ENCODE data around the gene ATP6V1G3. TPM values are rescaled to one million over a fixed set of nuclear protein-coding genes. Genes with fewer than 3 reads are reported as not detected.
"Not testable (repeated sequence)": the region's sequence is repeated elsewhere in the genome, so short reads cannot be mapped to it uniquely, and the experiment has no call there.

ATP6V1G3 gene, protein sequence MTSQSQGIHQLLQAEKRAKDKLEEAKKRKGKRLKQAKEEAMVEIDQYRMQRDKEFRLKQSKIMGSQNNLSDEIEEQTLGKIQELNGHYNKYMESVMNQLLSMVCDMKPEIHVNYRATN
- polyA plus RNA-seq (2013, experiment 1 of 4): not detected
- not detected for polyA plus RNA-seq (2013, experiment 2 of 4)
- not detected for polyA plus RNA-seq (2013, experiment 3 of 4)
- polyA plus RNA-seq (2013, experiment 4 of 4): not detected

DNA sequence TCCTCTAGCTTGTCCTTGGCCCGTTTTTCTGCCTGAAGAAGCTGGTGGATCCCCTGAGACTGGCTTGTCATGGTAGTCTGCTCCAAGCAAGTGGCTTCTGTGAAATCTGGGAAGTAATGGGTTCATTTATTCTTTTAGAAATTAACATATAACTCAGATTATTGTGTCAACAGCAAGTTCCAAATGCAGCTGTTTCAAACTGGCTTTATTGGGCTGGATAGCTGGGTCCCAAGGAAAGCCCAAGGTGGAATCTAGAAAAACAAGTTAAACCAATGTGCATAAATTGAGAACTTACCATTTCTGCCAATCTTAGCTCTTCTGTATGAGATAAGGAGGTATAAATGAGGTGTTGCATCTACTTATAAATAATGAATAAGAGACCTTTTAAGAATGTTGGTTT, at the start of gene ATP6V1G3:
ATP6V1G3 (minus strand) TSS at position 101 of the 400 bp plus-strand sequence; CDS start at position 71, 30 bp downstream.
- no peaks in the 10 kb centered on the region for H3K27me3 ChIP-seq (ENCODE audit: control insufficient read depth, insufficient read depth, low read length, poor library complexity, severe bottlenecking)
- H3K4me3 ChIP-seq (ENCODE audit: insufficient read depth, low read depth, low read length): no peak within 1 kb of the TSS
- no peaks in the 10 kb centered on the region for H3K36me3 ChIP-seq (ENCODE audit: control insufficient read depth, insufficient read depth, low read length)
- H3K27ac ChIP-seq (ENCODE audit: insufficient read depth, low read depth, low read length, poor library complexity, severe bottlenecking): no peak within 1 kb of the TSS
- no peaks in the 10 kb centered on the region for H3K9me3 ChIP-seq (ENCODE audit: control insufficient read depth, low read length)
- no peaks in the 10 kb centered on the region for H3K4me1 ChIP-seq (ENCODE audit: control insufficient read depth, insufficient read depth, low read length)
- WGBS, 2 experiments: 96 to 100% methylated on average over 1 of the region's 1 CpG

DNA sequence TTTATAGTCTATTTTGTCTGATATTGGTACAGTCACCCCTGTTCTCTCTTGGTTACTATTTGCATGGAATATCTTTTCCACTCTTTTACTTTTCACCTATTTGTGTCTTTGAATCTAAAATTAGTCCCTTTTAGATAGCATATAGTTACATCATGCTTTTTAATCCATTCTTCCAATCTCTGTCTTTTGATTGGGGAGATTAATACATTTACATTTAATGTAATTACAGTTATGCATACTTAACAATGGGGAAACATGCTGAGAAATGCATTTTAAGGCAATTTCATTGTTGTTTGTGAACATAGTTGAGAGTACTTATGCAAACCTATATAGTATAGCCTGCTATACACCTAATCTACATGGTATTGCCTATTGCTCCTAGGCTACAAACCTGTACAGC, 48.4 kb upstream of the ATP6V1G3 start:
- no peaks in the 10 kb centered on the region for H3K27me3 ChIP-seq (ENCODE audit: control insufficient read depth, insufficient read depth, low read length, poor library complexity, severe bottlenecking)
- no peaks in the 10 kb centered on the region for H3K36me3 ChIP-seq (ENCODE audit: control insufficient read depth, insufficient read depth, low read length)
- H3K9me3 ChIP-seq (ENCODE audit: control insufficient read depth, low read length): no peaks in the 10 kb centered on the region
- H3K4me3 ChIP-seq (ENCODE audit: insufficient read depth, low read depth, low read length): no peak overlapping the region
- no peaks in the 10 kb centered on the region for H3K4me1 ChIP-seq (ENCODE audit: control insufficient read depth, insufficient read depth, low read length)
- H3K27ac ChIP-seq (ENCODE audit: insufficient read depth, low read depth, low read length, poor library complexity, severe bottlenecking): no peak overlapping the region

DNA sequence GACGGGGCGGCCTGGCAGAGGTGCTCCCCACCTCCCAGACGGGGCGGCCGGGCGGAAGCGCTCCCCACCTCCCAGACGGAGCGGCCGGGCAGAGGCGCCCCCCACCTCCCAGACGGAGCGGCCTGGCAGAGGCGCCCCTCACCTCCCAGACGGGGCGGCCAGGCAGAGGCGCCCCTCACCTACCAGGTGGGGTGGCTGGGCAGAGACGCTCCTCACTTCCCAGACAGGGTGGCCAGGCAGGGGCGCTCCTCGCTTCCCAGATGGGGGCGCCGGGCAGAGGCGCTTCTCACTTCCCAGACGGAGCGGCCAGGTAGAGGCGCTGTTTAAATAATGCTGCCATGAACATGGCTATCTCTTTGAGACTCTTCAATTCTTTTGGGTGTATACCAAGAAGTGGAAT, 43.7 kb upstream of the ATP6V1G3 start:
- no peaks in the 10 kb centered on the region for H3K36me3 ChIP-seq (ENCODE audit: control insufficient read depth, insufficient read depth, low read length)
- WGBS, 2 experiments: 96 to 97% methylated on average over 26 of the region's 26 CpGs
- no peaks in the 10 kb centered on the region for H3K4me1 ChIP-seq (ENCODE audit: control insufficient read depth, insufficient read depth, low read length)
- H3K9me3 ChIP-seq (ENCODE audit: control insufficient read depth, low read length): peaks cover 2% of the 10 kb centered on the region
- H3K27ac ChIP-seq (ENCODE audit: insufficient read depth, low read depth, low read length, poor library complexity, severe bottlenecking): no peak overlapping the region
- no peak overlapping the region for H3K4me3 ChIP-seq (ENCODE audit: insufficient read depth, low read depth, low read length)
- H3K27me3 ChIP-seq (ENCODE audit: control insufficient read depth, insufficient read depth, low read length, poor library complexity, severe bottlenecking): no peaks in the 10 kb centered on the region

DNA sequence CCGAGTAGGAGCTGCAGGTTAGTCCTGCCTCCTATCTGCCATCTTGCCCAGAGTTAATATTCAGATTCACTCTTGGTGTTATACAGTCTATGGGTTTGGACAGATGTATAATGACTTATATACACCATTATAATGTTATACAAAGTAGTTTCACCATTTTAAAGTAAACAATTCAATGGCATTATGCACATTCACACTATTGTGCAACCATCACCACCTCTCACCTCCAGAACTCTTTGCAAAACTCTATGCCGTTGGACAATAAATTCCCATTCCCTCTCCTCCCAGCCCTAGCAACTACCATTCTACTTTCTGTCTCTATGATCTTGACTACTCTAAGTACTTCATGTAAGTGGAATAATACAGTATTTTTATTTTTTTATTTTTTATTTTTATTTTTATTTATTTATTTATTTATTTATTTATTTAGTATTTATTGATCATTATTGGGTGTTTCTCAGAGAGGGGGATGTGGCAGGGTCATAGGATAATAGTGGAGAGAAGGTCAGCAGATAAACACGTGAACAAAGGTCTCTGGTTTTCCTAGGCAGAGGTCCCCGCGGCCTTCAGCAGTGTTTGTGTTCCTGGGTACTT, 42.8 kb upstream of the ATP6V1G3 start:
- H3K27ac ChIP-seq (ENCODE audit: insufficient read depth, low read depth, low read length, poor library complexity, severe bottlenecking); H3K4me3 ChIP-seq (ENCODE audit: insufficient read depth, low read depth, low read length); H3K27me3 ChIP-seq (ENCODE audit: control insufficient read depth, insufficient read depth, low read length, poor library complexity, severe bottlenecking); H3K9me3 ChIP-seq (ENCODE audit: control insufficient read depth, low read length); H3K4me1 ChIP-seq (ENCODE audit: control insufficient read depth, insufficient read depth, low read length); H3K36me3 ChIP-seq (ENCODE audit: control insufficient read depth, insufficient read depth, low read length): not testable (repeated sequence)
- 92 to 95% methylated on average over 5 of the region's 5 CpGs for WGBS, 2 experiments

DNA sequence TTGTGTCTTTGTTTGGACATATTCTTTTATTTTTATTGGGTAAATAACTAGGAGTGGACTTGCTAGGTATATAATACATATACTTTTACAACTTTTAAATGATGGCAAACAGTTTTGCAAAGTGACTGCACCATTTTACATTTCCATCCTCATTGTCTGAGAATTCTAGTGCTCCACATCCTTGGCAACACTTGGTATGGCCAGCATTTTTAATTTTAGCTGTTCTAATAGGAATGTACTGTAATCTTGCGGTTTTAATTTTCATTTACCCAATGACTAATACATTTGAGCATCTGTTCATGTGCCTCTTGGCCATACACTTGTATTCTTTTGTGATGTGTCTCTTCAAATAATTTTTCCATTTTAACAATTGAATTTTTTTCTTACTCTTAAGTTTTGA, 37.0 kb upstream of the ATP6V1G3 start:
- Histone ChIP-seq H3K9me3 (ENCODE audit: control insufficient read depth, low read length) (no peaks in the 10 kb centered on the region), H3K4me3 (ENCODE audit: insufficient read depth, low read depth, low read length) (no peak overlapping the region), H3K27ac (ENCODE audit: insufficient read depth, low read depth, low read length, poor library complexity, severe bottlenecking) (no peak overlapping the region), H3K36me3 (ENCODE audit: control insufficient read depth, insufficient read depth, low read length) (no peaks in the 10 kb centered on the region), H3K4me1 (ENCODE audit: control insufficient read depth, insufficient read depth, low read length) (no peaks in the 10 kb centered on the region), H3K27me3 (ENCODE audit: control insufficient read depth, insufficient read depth, low read length, poor library complexity, severe bottlenecking) (no peaks in the 10 kb centered on the region)
- 100% methylated on average over 1 of the region's 1 CpG; no CpG with 5 or more reads in 1 of the 2 experiments for WGBS, 2 experiments

DNA sequence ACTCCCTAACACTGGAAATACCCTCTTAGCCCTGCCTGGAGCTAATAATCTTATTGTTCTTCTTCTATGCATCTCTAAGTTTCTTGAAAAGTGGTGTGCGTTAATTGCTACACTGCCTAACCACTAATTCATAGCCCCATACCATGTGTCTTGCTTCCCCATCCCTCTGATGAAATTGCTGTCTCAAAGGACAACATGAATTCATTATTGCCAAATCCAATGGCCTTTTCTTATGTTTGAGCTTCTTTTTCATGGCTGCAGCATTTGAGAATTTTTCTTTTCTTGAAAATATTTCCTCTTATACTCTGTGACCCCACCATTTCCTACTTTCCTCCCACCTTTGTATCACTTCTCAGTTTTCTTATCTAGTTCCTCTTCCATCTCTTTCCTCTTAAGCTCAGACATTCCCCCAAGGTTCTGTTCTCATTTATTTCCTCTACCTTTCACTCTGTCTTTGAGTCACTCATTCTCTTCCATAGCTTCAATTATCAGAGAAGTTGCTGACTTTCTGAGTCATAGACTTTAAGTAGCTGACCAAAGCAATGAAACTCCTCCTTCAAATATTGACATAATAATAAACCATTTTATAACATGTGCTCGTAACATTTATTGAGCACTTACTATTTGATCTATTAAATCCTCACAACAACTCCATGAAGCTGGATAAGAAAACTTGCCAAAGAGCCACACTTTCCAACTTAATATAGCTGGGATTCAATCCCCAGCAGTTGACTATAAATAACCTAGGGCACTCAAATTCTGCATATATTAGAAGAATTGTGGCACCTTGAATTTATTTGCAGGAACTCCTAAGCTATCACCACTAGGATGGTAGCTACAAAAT, 35.5 kb upstream of the ATP6V1G3 start:
- WGBS, 2 experiments: 94 to 97% methylated on average over 2 of the region's 2 CpGs
- Histone ChIP-seq H3K27ac (ENCODE audit: insufficient read depth, low read depth, low read length, poor library complexity, severe bottlenecking) (no peak overlapping the region), H3K4me1 (ENCODE audit: control insufficient read depth, insufficient read depth, low read length) (no peaks in the 10 kb centered on the region), H3K36me3 (ENCODE audit: control insufficient read depth, insufficient read depth, low read length) (no peaks in the 10 kb centered on the region), H3K9me3 (ENCODE audit: control insufficient read depth, low read length) (no peaks in the 10 kb centered on the region), H3K27me3 (ENCODE audit: control insufficient read depth, insufficient read depth, low read length, poor library complexity, severe bottlenecking) (no peaks in the 10 kb centered on the region), H3K4me3 (ENCODE audit: insufficient read depth, low read depth, low read length) (no peak overlapping the region)

DNA sequence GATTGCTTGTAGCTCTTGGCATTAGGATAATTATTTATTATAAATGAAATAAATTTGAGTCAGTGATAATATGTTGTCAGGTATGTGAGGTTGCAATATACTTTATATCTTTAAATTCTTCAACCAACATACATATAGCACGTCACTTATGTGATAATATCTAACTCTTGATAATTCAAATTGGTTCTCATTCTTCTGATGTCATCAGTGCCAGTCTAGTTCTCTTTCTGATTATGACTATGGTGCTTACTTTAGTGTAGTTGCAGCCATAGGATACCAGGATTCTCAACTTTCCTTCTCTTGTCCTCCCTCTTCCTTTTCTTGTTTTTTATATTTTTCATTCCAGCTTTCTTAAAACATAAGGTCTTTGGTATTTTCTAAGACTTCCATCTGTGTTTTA, 34.8 kb upstream of the ATP6V1G3 start:
- no peaks in the 10 kb centered on the region for H3K36me3 ChIP-seq (ENCODE audit: control insufficient read depth, insufficient read depth, low read length)
- 100% methylated on average over 1 of the region's 1 CpG; no CpG with 5 or more reads in 1 of the 2 experiments for WGBS, 2 experiments
- no peaks in the 10 kb centered on the region for H3K4me1 ChIP-seq (ENCODE audit: control insufficient read depth, insufficient read depth, low read length)

DNA sequence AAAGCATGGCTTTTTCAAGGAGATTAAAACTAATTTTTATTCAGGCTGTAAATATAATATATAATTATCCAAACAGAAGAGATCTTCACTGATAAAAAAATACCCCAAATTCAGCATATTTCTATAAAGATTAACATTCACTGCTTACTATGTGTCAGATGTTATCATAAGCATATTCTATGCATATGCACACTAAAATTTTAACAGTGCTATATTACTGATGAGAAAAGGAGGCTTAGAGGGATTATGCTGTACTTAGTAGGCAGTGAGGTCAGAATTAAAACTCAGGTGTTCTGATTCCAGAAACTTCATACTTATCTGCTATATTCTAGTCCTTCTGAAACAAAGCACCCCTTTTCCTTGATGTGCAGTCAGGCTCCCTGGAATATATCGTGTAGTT, 33.8 kb upstream of the ATP6V1G3 start:
- H3K4me1 ChIP-seq (ENCODE audit: control insufficient read depth, insufficient read depth, low read length): no peaks in the 10 kb centered on the region
- 100% methylated on average over 1 of the region's 1 CpG; no CpG with 5 or more reads in 1 of the 2 experiments for WGBS, 2 experiments
- no peaks in the 10 kb centered on the region for H3K9me3 ChIP-seq (ENCODE audit: control insufficient read depth, low read length)
- H3K36me3 ChIP-seq (ENCODE audit: control insufficient read depth, insufficient read depth, low read length): no peaks in the 10 kb centered on the region
- no peak overlapping the region for H3K27ac ChIP-seq (ENCODE audit: insufficient read depth, low read depth, low read length, poor library complexity, severe bottlenecking)
- no peak overlapping the region for H3K4me3 ChIP-seq (ENCODE audit: insufficient read depth, low read depth, low read length)
- H3K27me3 ChIP-seq (ENCODE audit: control insufficient read depth, insufficient read depth, low read length, poor library complexity, severe bottlenecking): no peaks in the 10 kb centered on the region

More for the DNA sequence above, 34.8 kb upstream of the ATP6V1G3 start:
- Histone ChIP-seq H3K4me3 (ENCODE audit: insufficient read depth, low read depth, low read length) (no peak overlapping the region), H3K27me3 (ENCODE audit: control insufficient read depth, insufficient read depth, low read length, poor library complexity, severe bottlenecking) (no peaks in the 10 kb centered on the region), H3K27ac (ENCODE audit: insufficient read depth, low read depth, low read length, poor library complexity, severe bottlenecking) (no peak overlapping the region), H3K9me3 (ENCODE audit: control insufficient read depth, low read length) (no peaks in the 10 kb centered on the region)

DNA sequence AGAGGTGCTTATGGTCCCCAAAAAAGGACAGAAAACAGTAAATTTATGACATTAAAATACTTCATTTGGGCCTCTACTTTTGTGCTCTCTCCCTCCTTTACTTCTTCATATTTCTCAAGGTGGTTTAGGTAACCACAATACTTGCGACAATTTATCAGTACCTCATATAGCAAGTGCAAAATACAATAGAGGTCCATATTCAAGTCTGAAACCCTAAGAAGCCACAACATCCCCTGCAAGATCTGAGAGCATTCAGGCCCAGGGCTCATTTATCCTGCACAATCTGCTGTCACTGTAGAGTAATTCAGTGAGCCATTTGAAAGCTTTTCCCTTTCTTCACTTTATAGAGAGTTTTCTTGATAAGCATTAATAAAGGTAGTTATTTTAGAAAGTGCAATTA, 24.2 kb upstream of the ATP6V1G3 start:
- H3K4me3 ChIP-seq (ENCODE audit: insufficient read depth, low read depth, low read length): no peak overlapping the region
- no peaks in the 10 kb centered on the region for H3K27me3 ChIP-seq (ENCODE audit: control insufficient read depth, insufficient read depth, low read length, poor library complexity, severe bottlenecking)
- H3K36me3 ChIP-seq (ENCODE audit: control insufficient read depth, insufficient read depth, low read length): no peaks in the 10 kb centered on the region
- 94 to 98% methylated on average over 1 of the region's 1 CpG for WGBS, 2 experiments
- H3K27ac ChIP-seq (ENCODE audit: insufficient read depth, low read depth, low read length, poor library complexity, severe bottlenecking): no peak overlapping the region
- no peaks in the 10 kb centered on the region for H3K4me1 ChIP-seq (ENCODE audit: control insufficient read depth, insufficient read depth, low read length)
- H3K9me3 ChIP-seq (ENCODE audit: control insufficient read depth, low read length): no peaks in the 10 kb centered on the region

DNA sequence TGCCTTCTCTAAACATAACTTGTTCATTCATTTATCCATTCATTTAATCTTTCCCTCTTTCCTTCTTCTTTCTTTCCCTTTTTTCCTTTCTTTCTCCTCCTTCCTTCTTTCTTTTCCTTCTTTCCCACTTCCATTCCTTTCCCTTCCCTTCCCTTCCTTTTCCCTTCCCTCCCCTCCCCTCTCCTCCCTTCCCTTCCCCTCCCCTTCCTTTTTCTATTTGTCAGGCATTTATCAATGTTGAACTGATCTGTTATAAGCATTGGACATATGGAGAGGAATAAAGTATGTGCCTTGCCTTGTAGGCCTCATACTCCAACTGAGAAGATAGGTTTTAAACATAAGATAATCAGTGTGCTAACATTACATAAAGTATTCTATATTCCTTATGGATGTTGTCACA, 23.7 kb upstream of the ATP6V1G3 start:
- Histone ChIP-seq H3K9me3 (ENCODE audit: control insufficient read depth, low read length) (no peaks in the 10 kb centered on the region), H3K27me3 (ENCODE audit: control insufficient read depth, insufficient read depth, low read length, poor library complexity, severe bottlenecking) (no peaks in the 10 kb centered on the region), H3K4me1 (ENCODE audit: control insufficient read depth, insufficient read depth, low read length) (no peaks in the 10 kb centered on the region), H3K36me3 (ENCODE audit: control insufficient read depth, insufficient read depth, low read length) (no peaks in the 10 kb centered on the region), H3K4me3 (ENCODE audit: insufficient read depth, low read depth, low read length) (no peak overlapping the region), H3K27ac (ENCODE audit: insufficient read depth, low read depth, low read length, poor library complexity, severe bottlenecking) (no peak overlapping the region)
